ENCODE data around the gene SLC24A3.

- no peak for TF ChIP-seq POLR2A (IDR thresholded peaks at IDR 0.05)
- TF ChIP-seq CTCF (IDR thresholded peaks at IDR 0.05), result no peak
- TF ChIP-seq POLR2AphosphoS5 (IDR thresholded peaks at IDR 0.05), result no peak
- TF ChIP-seq EP300 (IDR thresholded peaks at IDR 0.05), result no peak
Measured at GRCh38 chr20:19249106-19249879, 36.9 kb downstream of the SLC24A3 start.

Data from sigmoid colon (tissue), 4 donors.